DND-41 (cell line): ENCODE data around the gene IWS1.

ENCODE experiments used
- ATAC-seq: fragments of 200-7000 bp; cut with Tn5 transposase; 3 replicates; pipeline ENCODE4 v1.9.1; 2021; ENCODE audit warnings: low read depth; ENCODE audit not compliant: insufficient read depth
- DNase-seq: peaks from one replicate; pipeline ENCODE4 v3.0.0-alpha.2; 2020
- H2AFZ ChIP-seq: 2 replicates; pipeline ENCODE4 v1.6.0; 2012; ENCODE audit warnings: low read depth, low read length
- H3K27ac ChIP-seq: 2 replicates; pipeline ENCODE4 v1.5.1; 2012; ENCODE audit warnings: low read length, inconsistent platforms
- H3K27me3 ChIP-seq: fragments of 200-600 bp; sonication (generic); 2 replicates; pipeline ENCODE4 v1.6.0; 2012; ENCODE audit warnings: low read length, mild to moderate bottlenecking, inconsistent platforms; ENCODE audit not compliant: insufficient read depth, poor library complexity
- H3K36me3 ChIP-seq: 2 replicates; pipeline ENCODE4 v1.5.1; 2012; ENCODE audit warnings: low read length, inconsistent platforms; ENCODE audit not compliant: insufficient read depth
- H3K4me1 ChIP-seq: 2 replicates; pipeline ENCODE4 v1.5.1; 2012; ENCODE audit warnings: mild to moderate bottlenecking, low read length; ENCODE audit not compliant: insufficient read depth
- H3K4me2 ChIP-seq: 2 replicates; pipeline ENCODE4 v1.6.0; 2012; ENCODE audit warnings: mild to moderate bottlenecking, moderate library complexity, low read length, inconsistent platforms; ENCODE audit not compliant: insufficient read depth
- H3K4me3 ChIP-seq, 2 experiments: fragments of 200-600 bp in 1 of 2; shearing (Covaris generic) in 1 of 2; 2 replicates each; pipeline ENCODE4 v1.5.1; 2012 to 2016; ENCODE audit warnings: inconsistent platforms in 2 of 2, low read length in 2 of 2, mild to moderate bottlenecking in 2 of 2, low read depth in 1 of 2, moderate library complexity in 1 of 2
- H3K79me2 ChIP-seq: 2 replicates; pipeline ENCODE4 v1.6.0; 2012; ENCODE audit warnings: low read length, inconsistent platforms; ENCODE audit not compliant: insufficient read depth
- H3K9ac ChIP-seq: 2 replicates; pipeline ENCODE4 v1.6.0; 2012; ENCODE audit warnings: low read depth, mild to moderate bottlenecking, inconsistent platforms, low read length, moderate library complexity
- H3K9me3 ChIP-seq: 2 replicates; pipeline ENCODE4 v1.5.1; 2012; ENCODE audit warnings: low read length, moderate library complexity, mild to moderate bottlenecking, inconsistent platforms; ENCODE audit not compliant: insufficient read depth, severe bottlenecking
- H4K20me1 ChIP-seq: 2 replicates; pipeline ENCODE4 v1.6.0; 2012; ENCODE audit warnings: low read length; ENCODE audit not compliant: insufficient read depth
- EZH2 ChIP-seq: IDR thresholded peaks from 3 replicates; pipeline ENCODE4 v1.6.1; 2012; ENCODE audit warnings: borderline replicate concordance, low read depth, mild to moderate bottlenecking, moderate library complexity, low read length, inconsistent platforms; ENCODE audit not compliant: severe bottlenecking
- TF ChIP-seq, protein P1 (sequence below): IDR thresholded peaks from 2 replicates; pipeline ENCODE4 v1.5.1; 2012; ENCODE audit warnings: borderline replicate concordance, low read length, moderate library complexity, mild to moderate bottlenecking; ENCODE audit not compliant: poor library complexity, severe bottlenecking; ENCODE audit errors: extremely low read depth

Gene IWS1

DNA sequence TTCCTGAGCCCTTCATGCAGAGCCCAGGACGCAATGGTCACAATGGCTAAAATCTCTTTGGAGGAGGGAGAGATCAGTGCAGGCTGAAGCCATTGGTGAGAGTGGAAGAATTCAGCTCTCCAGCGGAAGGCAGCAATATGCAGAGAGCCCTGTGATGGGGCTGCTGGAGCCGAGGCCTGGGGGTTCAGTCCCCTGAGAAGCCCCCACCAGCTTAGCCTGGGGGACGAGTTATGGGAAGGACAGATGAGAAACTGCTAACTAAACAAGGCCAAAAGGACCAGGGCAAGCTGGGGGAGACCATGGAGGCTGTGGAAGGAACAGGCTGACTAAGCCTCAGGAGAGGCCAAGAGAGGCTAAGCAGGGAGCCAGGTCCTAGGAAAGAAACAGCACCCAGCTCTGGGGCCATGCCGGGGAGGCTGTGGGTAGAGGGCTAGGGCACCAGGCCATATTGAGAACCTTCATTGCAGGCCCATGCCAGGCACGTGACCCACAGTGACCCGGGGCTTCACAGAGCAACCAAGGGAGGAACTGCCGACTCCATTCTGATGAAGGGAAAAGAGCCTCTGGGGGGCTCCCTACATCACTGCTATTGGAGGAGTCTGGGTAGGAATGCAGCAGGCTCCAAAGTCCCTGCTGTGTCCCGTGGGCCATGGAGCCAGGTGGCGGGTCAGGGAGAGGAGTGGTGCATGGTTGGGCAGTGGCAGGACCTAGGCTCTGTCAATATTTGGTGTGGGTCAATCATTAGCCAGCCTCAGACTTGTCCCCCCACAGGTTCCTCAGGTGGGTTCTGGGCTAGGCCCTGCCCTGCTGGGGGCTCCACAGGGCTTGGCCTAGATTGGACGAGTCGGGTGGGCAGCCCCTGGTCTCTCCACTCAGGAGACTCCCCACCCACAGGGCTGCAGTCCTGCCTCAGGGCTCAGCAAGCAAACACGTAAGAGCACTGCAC lies 88.2 kb downstream of the IWS1 start:
- Histone ChIP-seq H3K9ac (no peak overlapping the region), H3K4me2 (no peak overlapping the region), H4K20me1 (no peaks in the 10 kb centered on the region), H3K27me3 (no peaks in the 10 kb centered on the region), H2AFZ (no peak overlapping the region), H3K4me3 (no peak overlapping the region), H3K79me2 (no peaks in the 10 kb centered on the region), H3K27ac (no peak overlapping the region), H3K9me3 (peaks cover 3% of the 10 kb centered on the region), H3K4me1 (no peaks in the 10 kb centered on the region), H3K36me3 (no peaks in the 10 kb centered on the region)
- DNase-seq (no peak), ATAC-seq (no peak)
- TF ChIP-seq EZH2 = no peak

DNA sequence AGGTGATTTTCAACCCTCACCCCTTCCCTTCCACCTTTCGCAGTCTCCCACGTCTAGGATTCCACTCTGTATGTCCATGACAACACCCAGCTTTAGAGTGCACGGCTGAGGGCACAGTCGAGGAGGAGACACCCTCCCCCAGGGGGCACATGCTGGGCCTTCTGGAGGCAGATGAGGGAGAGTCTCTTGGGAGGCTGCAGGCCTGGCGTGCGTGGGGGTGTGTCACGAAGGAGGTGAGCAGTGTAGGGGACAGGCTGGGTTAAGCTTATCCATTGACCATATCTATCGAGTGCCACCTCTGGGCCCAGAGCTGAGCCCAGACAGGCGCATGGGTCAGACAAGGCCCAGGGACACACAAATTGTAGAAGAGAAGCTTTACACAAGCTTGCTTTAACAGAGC lies 89.2 kb downstream of the IWS1 start:
- H2AFZ ChIP-seq = no peak overlapping the region
- no peak for TF ChIP-seq EZH2
- TF ChIP-seq, protein P1, sequence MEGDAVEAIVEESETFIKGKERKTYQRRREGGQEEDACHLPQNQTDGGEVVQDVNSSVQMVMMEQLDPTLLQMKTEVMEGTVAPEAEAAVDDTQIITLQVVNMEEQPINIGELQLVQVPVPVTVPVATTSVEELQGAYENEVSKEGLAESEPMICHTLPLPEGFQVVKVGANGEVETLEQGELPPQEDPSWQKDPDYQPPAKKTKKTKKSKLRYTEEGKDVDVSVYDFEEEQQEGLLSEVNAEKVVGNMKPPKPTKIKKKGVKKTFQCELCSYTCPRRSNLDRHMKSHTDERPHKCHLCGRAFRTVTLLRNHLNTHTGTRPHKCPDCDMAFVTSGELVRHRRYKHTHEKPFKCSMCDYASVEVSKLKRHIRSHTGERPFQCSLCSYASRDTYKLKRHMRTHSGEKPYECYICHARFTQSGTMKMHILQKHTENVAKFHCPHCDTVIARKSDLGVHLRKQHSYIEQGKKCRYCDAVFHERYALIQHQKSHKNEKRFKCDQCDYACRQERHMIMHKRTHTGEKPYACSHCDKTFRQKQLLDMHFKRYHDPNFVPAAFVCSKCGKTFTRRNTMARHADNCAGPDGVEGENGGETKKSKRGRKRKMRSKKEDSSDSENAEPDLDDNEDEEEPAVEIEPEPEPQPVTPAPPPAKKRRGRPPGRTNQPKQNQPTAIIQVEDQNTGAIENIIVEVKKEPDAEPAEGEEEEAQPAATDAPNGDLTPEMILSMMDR = no peak
- H3K4me2 ChIP-seq = no peak overlapping the region
- ATAC-seq (no peak), DNase-seq (no peak)
- H3K27ac ChIP-seq = no peak overlapping the region
- H3K4me1 ChIP-seq = no peaks in the 10 kb centered on the region
- H3K4me3 ChIP-seq = no peak overlapping the region
- no peaks in the 10 kb centered on the region for H4K20me1 ChIP-seq
- no peaks in the 10 kb centered on the region for H3K36me3 ChIP-seq
- H3K9me3 ChIP-seq = peaks cover 3% of the 10 kb centered on the region
- H3K9ac ChIP-seq = no peak overlapping the region
- no peaks in the 10 kb centered on the region for H3K27me3 ChIP-seq
- no peaks in the 10 kb centered on the region for H3K79me2 ChIP-seq

DNA sequence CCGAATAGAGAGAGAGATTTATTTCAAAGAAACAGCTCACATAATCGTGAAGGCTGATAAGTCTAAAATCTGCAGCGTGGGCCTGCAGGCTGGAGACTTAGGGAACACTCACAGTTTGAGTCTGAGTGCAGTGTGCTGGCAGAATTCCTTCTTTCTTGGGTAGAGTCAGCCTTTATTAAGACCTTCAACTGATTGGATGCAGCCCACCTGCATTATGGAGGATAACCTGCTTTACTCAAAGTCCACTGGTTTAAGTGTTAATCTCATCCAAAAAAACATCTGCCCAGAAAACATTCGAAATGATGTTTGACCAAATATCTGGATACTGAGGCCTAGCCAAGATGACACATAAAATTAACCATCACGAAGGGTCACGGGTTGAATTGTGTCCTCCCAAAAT lies 91.8 kb downstream of the IWS1 start:
- Histone ChIP-seq H3K9me3 (no peaks in the 10 kb centered on the region), H3K4me1 (no peaks in the 10 kb centered on the region), H3K4me3 (no peak overlapping the region), H4K20me1 (no peaks in the 10 kb centered on the region), H3K79me2 (no peaks in the 10 kb centered on the region), H3K4me2 (no peak overlapping the region), H3K36me3 (no peaks in the 10 kb centered on the region), H3K27ac (no peak overlapping the region), H3K27me3 (no peaks in the 10 kb centered on the region), H2AFZ (no peak overlapping the region), H3K9ac (no peak overlapping the region)
- no peak for DNase-seq
- TF ChIP-seq, protein P1 = no peak
- no peak for ATAC-seq

DNA sequence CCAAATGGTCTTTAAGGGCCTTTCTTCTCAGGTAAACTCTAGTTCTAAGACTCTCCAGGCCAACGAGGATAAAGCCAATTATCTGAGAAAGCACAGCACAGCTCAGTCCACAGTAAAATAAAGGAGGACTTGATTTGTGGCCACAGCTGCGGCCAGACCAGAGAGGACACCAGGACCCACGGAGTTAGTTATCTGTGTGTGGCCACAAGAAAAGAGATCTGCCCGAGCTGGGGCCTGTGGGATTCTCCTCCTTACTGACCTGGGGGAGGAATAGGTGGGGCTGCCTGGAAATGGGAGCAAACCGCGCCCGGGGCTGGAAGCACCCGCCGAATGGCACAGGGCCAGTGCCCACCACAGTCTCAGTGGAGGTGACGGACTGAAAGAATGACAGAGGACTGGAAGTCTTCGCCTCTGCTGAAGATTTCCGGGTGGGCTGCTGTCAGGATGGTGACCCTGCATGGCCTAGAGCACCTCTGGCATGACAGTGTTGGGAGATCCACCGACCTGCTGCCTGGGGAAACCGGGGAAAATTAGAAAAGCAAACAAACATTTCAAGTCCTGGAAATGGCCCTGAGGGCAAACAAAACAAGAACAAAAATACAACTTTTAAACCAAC lies 94.8 kb downstream of the IWS1 start:
- no peak overlapping the region for H3K9ac ChIP-seq
- no peak overlapping the region for H3K27ac ChIP-seq
- no peaks in the 10 kb centered on the region for H3K36me3 ChIP-seq
- no peak for ATAC-seq
- no peak overlapping the region for H3K4me3 ChIP-seq
- H3K4me1 ChIP-seq = no peaks in the 10 kb centered on the region
- no peak overlapping the region for H2AFZ ChIP-seq
- no peaks in the 10 kb centered on the region for H3K27me3 ChIP-seq
- no peak for DNase-seq
- no peaks in the 10 kb centered on the region for H4K20me1 ChIP-seq
- TF ChIP-seq, protein P1 = no peak
- no peak for TF ChIP-seq EZH2
- no peaks in the 10 kb centered on the region for H3K9me3 ChIP-seq
- H3K4me2 ChIP-seq = no peak overlapping the region
- H3K79me2 ChIP-seq = no peaks in the 10 kb centered on the region
